Left renal cortex interstitium (tissue), 4 donors: Measurements from ENCODE around the gene CEP128. TPM values are rescaled to one million over a fixed set of nuclear protein-coding genes. Genes with fewer than 3 reads are reported as not detected.

Experiments
- DNase-seq, 4 donors: peaks; one replicate each; pipeline ENCODE4 v3.0.0-alpha.2; 2013; ENCODE audit warnings: low read depth in 4 of 4, low spot score in 2 of 4, missing footprints in 1 of 4
- polyA plus RNA-seq, 4 donors: library from polyadenylated mRNA; unstranded; fragments of 120-200 nt; gene quantifications; one replicate each; pipeline ENCODE4 v1.2.1, GENCODE V29; 2013; ENCODE audit not compliant: insufficient read length in 4 of 4

CEP128 gene
- polyA plus RNA-seq, 4 donors: 4.9 to 7.8 (median 6.2) TPM

GRCh38 chr14:80906336-80906735, 35.2 kb downstream of the CEP128 start:
- DNase-seq: no peak

GRCh38 chr14:80902608-80903007, 38.9 kb downstream of the CEP128 start:
- DNase-seq: no peak

GRCh38 chr14:80901822-80902221, 39.7 kb downstream of the CEP128 start:
- DNase-seq: no peak

- no peak for DNase-seq
These were observed 40.3 kb downstream of the CEP128 start for GRCh38 chr14:80901260-80901659.

- DNase-seq: no peak
These were observed 68.9 kb downstream of the CEP128 start for GRCh38 chr14:80872645-80873044.

- DNase-seq: no peak
These were observed 73.3 kb downstream of the CEP128 start for GRCh38 chr14:80868260-80868659.

GRCh38 chr14:80867798-80868197, 73.7 kb downstream of the CEP128 start:
- DNase-seq: no peak

- DNase-seq: no peak
These were observed 74.4 kb downstream of the CEP128 start for GRCh38 chr14:80867091-80867490.

GRCh38 chr14:80865565-80865964, 76.0 kb downstream of the CEP128 start:
- no peak for DNase-seq

GRCh38 chr14:80862983-80863382, 78.6 kb downstream of the CEP128 start:
- no peak for DNase-seq

- no peak for DNase-seq
These were observed 79.0 kb downstream of the CEP128 start for GRCh38 chr14:80862541-80862940.

- peak in 2 of 4 donors; percentile 2 to 6 for DNase-seq
These were observed 91.2 kb downstream of the CEP128 start for GRCh38 chr14:80850197-80850814.

- no peak for DNase-seq
These were observed 94.5 kb downstream of the CEP128 start for GRCh38 chr14:80847070-80847469.

- DNase-seq: no peak
These were observed 95.7 kb downstream of the CEP128 start for GRCh38 chr14:80845856-80846255.

GRCh38 chr14:80844872-80845271, 96.7 kb downstream of the CEP128 start:
- no peak for DNase-seq

GRCh38 chr14:80839743-80840142, 101.8 kb downstream of the CEP128 start:
- DNase-seq: no peak

- DNase-seq: no peak
These were observed 131.9 kb downstream of the CEP128 start for GRCh38 chr14:80809663-80810062.

GRCh38 chr14:80805136-80805535, 136.4 kb downstream of the CEP128 start:
- no peak for DNase-seq

GRCh38 chr14:80798878-80799277, 142.7 kb downstream of the CEP128 start:
- no peak for DNase-seq

- no peak for DNase-seq
These were observed 143.3 kb downstream of the CEP128 start for GRCh38 chr14:80798211-80798610.

GRCh38 chr14:80792771-80793170, 148.8 kb downstream of the CEP128 start:
- DNase-seq: no peak

GRCh38 chr14:80787876-80788275, 153.7 kb downstream of the CEP128 start:
- no peak for DNase-seq

GRCh38 chr14:80784820-80785219, 156.7 kb downstream of the CEP128 start:
- no peak for DNase-seq
